ELF-1 (cell line): Measurements from ENCODE around the gene AP1AR.

Source experiments
- DNase-seq: peaks from one replicate; pipeline ENCODE4 v3.0.0-alpha.2; 2016; ENCODE audit warnings: low read depth, low spot score

AP1AR gene

GRCh38 chr4:112312610-112313239 is 81.1 kb downstream of the AP1AR start:
- DNase-seq = no peak

- DNase-seq = no peak
These were observed 83.9 kb downstream of the AP1AR start for GRCh38 chr4:112315446-112315845.

- DNase-seq = no peak
These were observed 84.8 kb downstream of the AP1AR start for GRCh38 chr4:112316360-112316759.

GRCh38 chr4:112318239-112319142 is 86.9 kb downstream of the AP1AR start:
- DNase-seq = no peak
